Epidermal melanocyte (primary cell): ENCODE data around the gene FGF7.
"Not testable (repeated sequence)": the region's sequence is repeated elsewhere in the genome, so short reads cannot be mapped to it uniquely, and the experiment has no call there.

Experiments
- DNase-seq: peaks from one replicate; pipeline ENCODE4 v3.0.0; 2011; ENCODE audit warnings: low spot score; ENCODE audit not compliant: insufficient read length

FGF7 gene

DNA sequence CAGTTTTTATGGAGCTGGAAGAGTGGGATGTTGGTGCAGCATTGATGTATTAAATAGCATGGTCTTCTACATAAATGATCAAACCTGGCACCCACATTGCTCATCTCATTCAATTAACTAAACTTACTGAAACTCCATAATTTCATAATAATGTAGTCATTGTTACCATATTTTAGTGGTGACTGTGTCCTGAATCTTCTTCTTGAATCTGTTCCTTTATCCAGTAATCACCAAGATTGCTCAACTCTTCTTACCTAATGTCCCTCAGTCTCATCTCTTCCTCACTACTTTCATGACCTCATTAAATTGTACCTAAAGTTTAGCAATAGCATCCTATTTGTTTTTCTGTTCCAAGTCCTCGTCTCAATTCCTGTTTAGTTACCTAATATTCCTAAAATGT is 69.8 kb downstream of the FGF7 start:
- no peak for DNase-seq

DNA sequence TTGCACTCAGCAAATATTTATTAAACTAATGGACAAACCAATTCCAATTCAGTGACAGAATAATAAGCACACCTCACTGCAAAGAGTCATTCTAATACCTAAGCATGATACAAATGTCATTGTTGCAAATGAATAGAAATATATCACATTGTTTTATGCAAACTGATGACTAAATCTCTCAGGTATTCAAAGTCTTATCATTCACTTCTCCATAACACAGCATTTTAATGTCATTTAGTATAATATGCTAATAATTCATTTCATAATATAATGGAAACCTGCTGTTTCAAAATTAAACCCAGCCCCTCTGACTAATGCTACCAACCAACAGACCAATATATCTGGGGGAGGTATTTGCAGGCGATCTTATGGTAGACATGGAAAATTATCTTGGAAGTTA is 71.8 kb downstream of the FGF7 start:
- DNase-seq, result no peak

DNA sequence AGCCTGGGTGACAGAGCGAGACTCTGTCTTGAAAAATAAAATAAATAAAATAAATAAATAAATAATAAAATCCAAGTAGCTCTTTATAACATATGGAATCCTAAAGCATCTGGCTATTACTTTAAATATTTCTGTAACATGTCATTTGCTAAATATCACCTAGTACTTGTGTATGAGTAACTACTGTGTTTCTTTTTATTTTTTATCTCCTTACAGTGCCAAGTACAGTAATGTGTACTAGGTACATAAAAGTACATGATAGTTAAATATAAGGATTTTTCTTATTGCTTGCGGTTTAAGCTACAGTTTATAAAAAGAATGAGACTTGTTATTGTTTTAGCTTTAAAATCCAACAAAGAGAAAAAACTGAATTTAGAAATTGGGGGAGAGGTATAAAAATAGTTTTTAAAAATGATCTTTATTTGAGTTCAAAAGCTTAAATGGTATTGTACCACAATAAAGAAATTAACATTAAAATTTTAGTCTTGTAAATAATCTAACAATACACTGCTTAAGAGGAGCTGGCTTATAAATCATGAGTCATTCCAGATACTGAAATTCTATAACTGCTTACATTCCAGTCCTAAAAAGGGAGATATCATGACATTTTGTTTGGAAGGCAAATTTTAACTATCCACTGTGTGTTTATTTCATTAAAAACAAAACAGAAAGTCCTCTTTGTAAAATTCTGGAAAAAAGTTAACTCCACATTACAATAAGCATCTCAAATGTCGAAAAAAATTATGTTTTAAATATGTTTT is 73.1 kb downstream of the FGF7 start:
- DNase-seq, result no peak

DNA sequence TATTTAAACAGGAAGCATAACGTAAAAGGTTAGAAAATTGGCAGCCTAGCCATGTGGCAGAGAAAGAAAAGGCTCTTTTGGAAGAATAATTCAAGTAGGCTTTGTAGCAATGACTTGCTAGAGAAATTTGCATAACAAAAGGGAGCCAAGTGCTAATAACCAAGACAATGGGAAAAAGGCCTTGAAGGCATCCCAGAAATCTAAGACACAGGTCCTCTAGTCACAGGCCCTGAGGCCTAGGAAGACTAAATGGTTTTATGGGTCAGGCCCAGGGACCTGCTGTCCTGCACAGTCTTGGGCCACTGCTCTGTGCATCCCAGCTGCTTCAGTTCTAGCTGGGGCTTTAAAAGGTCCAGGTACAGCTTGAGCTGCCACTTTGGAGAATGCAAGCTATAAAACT is 78.5 kb downstream of the FGF7 start:
- DNase-seq, result no peak

DNA sequence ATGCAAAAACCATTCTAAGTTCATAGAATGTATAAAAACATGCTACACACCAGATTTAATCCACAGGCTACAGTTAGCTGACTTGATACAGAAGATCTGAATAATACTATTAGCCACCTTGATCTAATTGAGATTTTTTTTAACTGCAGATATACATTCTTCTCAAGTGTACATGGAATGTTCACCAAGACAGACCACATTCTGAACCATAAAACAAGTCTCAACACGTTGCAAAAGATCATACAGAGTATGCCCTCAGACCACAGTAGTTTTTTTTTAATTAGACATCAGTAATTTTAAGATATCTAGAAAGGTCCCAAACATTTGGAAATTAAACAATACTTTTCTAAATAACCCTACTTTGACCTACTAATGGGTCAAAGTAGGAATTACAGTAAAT is 83.3 kb downstream of the FGF7 start:
- DNase-seq, result no peak

DNA sequence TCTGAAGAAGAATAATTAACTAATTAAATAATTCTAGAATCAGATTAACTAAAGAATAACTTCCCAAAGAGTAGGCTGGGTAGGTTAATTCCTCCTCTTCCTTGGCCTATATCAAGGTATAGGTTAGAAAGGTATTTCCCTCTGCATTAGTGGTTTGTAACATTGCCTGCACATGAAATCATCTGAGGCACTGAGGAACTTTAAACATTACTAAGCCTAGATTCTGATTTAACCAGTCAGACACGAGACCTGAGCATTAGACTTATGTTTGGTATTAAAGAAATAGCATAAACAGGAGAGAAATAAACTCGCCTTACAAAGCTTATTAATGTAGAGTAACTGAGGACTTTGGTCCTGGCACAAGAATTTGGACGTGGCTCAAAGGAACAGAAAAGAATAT is 84.2 kb downstream of the FGF7 start:
- no peak for DNase-seq

DNA sequence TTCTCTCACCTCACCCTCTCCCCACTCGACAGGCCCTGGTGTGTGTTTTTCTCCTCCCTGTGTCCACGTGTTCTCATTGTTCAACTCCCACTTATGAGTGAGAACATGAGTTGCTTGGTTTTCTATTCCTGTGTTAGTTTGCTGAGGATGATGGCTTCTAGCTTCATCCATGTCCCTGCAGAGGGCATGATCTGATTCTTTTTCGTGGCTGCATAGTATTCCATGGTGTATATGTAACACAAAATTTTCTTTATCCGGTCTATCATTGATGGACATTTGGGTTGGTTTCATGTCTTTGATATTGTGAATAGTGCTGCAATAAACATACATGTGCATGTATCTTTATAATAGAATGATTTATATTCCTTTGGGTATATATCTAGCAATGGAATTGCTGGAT is 89.7 kb downstream of the FGF7 start:
- DNase-seq, result not testable (repeated sequence)

DNA sequence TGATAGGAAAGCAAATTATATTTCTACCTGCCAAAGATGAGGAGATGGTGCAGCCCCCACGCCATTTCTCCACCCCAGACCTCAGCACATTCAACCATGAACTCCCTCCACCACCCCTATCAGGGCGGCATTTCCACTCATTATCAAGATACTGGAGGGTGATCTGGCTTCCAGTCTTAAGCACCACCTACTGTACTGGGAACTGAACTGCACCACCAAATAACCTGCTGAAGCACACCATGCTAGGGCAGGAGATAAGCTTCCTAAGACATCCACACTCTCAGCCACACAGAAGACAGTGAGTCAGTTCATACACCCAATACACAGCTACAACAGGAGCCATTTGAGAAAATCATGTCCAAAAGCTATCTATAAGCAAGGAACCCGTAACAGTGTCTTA is 98.8 kb downstream of the FGF7 start:
- no peak for DNase-seq

DNA sequence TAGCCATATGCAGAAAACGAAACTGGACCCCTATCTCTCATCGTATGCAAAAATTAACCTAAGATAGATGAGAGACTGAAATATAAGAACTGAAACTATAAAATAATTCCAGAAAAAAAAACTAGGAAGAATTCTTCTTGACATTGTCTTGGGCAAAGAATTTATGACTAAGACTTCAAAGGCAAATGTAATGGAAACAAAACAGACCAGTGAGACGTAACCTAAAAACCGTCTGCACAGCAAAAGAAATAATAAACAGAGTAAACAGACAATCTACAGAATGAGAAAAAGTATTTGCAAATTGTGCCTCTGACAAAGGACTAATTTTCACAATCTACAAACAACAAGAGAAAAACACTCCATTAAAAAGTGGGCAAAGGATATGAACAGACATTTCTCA is 105.2 kb downstream of the FGF7 start:
- no peak for DNase-seq

DNA sequence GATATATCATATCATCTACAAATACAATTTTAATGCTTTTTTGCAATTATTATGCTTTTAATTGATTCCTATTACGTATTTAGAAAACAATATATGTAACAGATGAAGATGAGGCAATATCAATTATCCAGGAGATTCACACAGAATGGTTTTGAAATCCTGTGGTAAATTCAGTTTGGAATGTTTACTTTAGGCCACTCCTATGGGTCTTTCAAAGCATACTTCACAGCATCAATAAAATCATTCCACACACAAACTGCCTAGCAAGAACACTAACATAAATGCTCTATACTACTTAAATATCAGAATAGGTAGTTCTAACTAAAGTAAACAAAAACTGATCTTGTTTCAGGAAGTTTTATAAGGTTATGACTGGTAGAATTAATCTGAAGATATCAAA is 107.0 kb downstream of the FGF7 start:
- DNase-seq, result no peak
